B cell (primary cell): ENCODE results near the gene VTI1A. TPM values are rescaled to one million over a fixed set of nuclear protein-coding genes. Genes with fewer than 3 reads are reported as not detected.

Experiments
- ATAC-seq: fragments of 200-7000 bp; cut with Tn5 transposase; one replicate; pipeline ENCODE4 v1.10.0; 2021; ENCODE audit warnings: low read depth, mild to moderate bottlenecking, moderate number of reproducible peaks, moderate library complexity
- CTCF ChIA-PET: fragments of 350-600 bp; sonication (Branson Sonifier 250); formaldehyde crosslinking; loops from one replicate; lab custom pipeline; 2021; ENCODE audit warnings: antibody characterized with exemption, inconsistent platforms; lab: Charles Lee
- POLR2A ChIA-PET: fragments of 350-600 bp; sonication (Branson Sonifier 250); formaldehyde crosslinking; loops from one replicate; lab custom pipeline; 2021; ENCODE audit warnings: antibody characterized with exemption; lab: Charles Lee
- DNase-seq: peaks from one replicate; pipeline ENCODE4 v3.0.0; 2013
- H2AFZ ChIP-seq: 2 replicates; pipeline ENCODE4 v1.6.1; 2012; ENCODE audit warnings: mild to moderate bottlenecking, low read depth, low read length; ENCODE audit not compliant: insufficient read depth, poor library complexity, severe bottlenecking
- H3K27ac ChIP-seq, 2 donors: 1 replicate in 1 of 2; 2 replicates in 1 of 2; pipeline ENCODE4 v1.5.1; 2012 to 2013; ENCODE audit warnings: low read length in 2 of 2, mild to moderate bottlenecking in 2 of 2, moderate library complexity in 1 of 2
- H3K27me3 ChIP-seq, 4 experiments: fragments of 200-600 bp in 1 of 4; sonication (generic) in 1 of 4; replicated peaks in 1 of 4; 1 replicate in 2 of 4; 2 replicates in 2 of 4; pipeline versions ENCODE4 v1.6.1 to v1.7.0; 2013 to 2016; ENCODE audit warnings: low read length in 3 of 4, mild to moderate bottlenecking in 2 of 4, mixed read lengths in 1 of 4, moderate library complexity in 1 of 4; ENCODE audit not compliant: insufficient read depth in 4 of 4, control insufficient read depth in 3 of 4; ENCODE audit errors: control extremely low read depth in 1 of 4
- H3K36me3 ChIP-seq, 2 experiments: replicated peaks in 1 of 2; 1 replicate in 1 of 2; 2 replicates in 1 of 2; pipeline versions ENCODE4 v1.6.1 to v1.7.1; 2013; ENCODE audit warnings: low read length in 1 of 2; ENCODE audit not compliant: insufficient read depth in 2 of 2, control insufficient read depth in 1 of 2; ENCODE audit errors: control extremely low read depth in 1 of 2, extremely low read depth in 1 of 2
- H3K4me1 ChIP-seq, 2 donors: fragments of 200-600 bp in 1 of 2; sonication (generic) in 1 of 2; 1 replicate in 1 of 2; 2 replicates in 1 of 2; pipeline versions ENCODE4 v1.5.1 to v1.6.1; 2013 to 2017; ENCODE audit warnings: low read length in 2 of 2; ENCODE audit not compliant: control insufficient read depth in 2 of 2, insufficient read depth in 2 of 2
- H3K4me2 ChIP-seq: replicated peaks from 2 replicates; pipeline ENCODE3; 2012; ENCODE audit warnings: mild to moderate bottlenecking, low read depth, low read length; ENCODE audit not compliant: poor library complexity, severe bottlenecking
- H3K4me3 ChIP-seq, 5 experiments: fragments of 200-600 bp in 1 of 5; sonication (generic) in 1 of 5; 1 replicate in 3 of 5; 2 replicates in 2 of 5; pipeline versions ENCODE4 v1.5.1 to v1.7.0; 2011 to 2016; ENCODE audit warnings: low read length in 4 of 5, mild to moderate bottlenecking in 4 of 5, low read depth in 2 of 5, control low read depth in 1 of 5, moderate library complexity in 1 of 5; ENCODE audit not compliant: insufficient read depth in 1 of 5; ENCODE audit errors: control extremely low read depth in 1 of 5, extremely low read depth in 1 of 5
- H3K79me2 ChIP-seq: fragments of 200-600 bp; sonication (generic); one replicate; pipeline ENCODE4 v1.6.0; 2016; ENCODE audit warnings: low read length; ENCODE audit not compliant: control insufficient read depth, insufficient read depth
- H3K9ac ChIP-seq: fragments of 200-600 bp; sonication (generic); 2 replicates; pipeline ENCODE4 v1.6.1; 2017; ENCODE audit warnings: mild to moderate bottlenecking, low read length, moderate library complexity
- H3K9me3 ChIP-seq, 3 donors: one replicate each; pipeline versions ENCODE4 v1.6.1 to v1.7.1; 2013; ENCODE audit warnings: low read length in 2 of 3; ENCODE audit not compliant: control insufficient read depth in 2 of 3, insufficient read depth in 1 of 3; ENCODE audit errors: control extremely low read depth in 1 of 3
- H4K20me1 ChIP-seq: 2 replicates; pipeline ENCODE4 v1.6.0; 2012; ENCODE audit warnings: mild to moderate bottlenecking, low read length; ENCODE audit not compliant: insufficient read depth, control insufficient read depth, poor library complexity, severe bottlenecking
- H3K27ac Mint-ChIP-seq: one replicate; pipeline ENCODE4 v1.8.0; 2021; ENCODE audit warnings: mixed read lengths
- H3K27me3 Mint-ChIP-seq: one replicate; pipeline ENCODE4 v1.8.0; 2021; ENCODE audit warnings: mixed read lengths
- H3K4me1 Mint-ChIP-seq: one replicate; pipeline ENCODE4 v1.8.0; 2021; ENCODE audit warnings: mixed read lengths
- H3K4me3 Mint-ChIP-seq: one replicate; pipeline ENCODE4 v1.8.0; 2021; ENCODE audit warnings: mixed read lengths
- H3K9me3 Mint-ChIP-seq: one replicate; pipeline ENCODE4 v1.8.0; 2022; ENCODE audit warnings: mixed read lengths; ENCODE audit not compliant: insufficient read depth
- EZH2 ChIP-seq: IDR thresholded peaks from 2 replicates; pipeline ENCODE4 v1.6.1; 2012; ENCODE audit warnings: borderline replicate concordance, low read depth, mild to moderate bottlenecking, moderate library complexity, low read length; ENCODE audit not compliant: insufficient read depth, poor library complexity, severe bottlenecking
- WGBS: methylation state at CpG from one replicate; pipeline ENCODE4 v1.1.5; 2013; ENCODE audit warnings: missing lambda C conversion rate; ENCODE audit not compliant: insufficient coverage; 5-methylcytosine and 5-hydroxymethylcytosine counted together
- intact Hi-C: fragments of 100-400 bp; cut with micrococcal nuclease; formaldehyde crosslinking; loops from one replicate; pipeline ENCODE4 v1.10.0; 2022
- polyA plus RNA-seq: library from polyadenylated mRNA; depleted of rRNA; stranded (reverse); fragments of >200 nt; gene quantifications from 2 replicates; pipeline ENCODE4 v1.2.3, GENCODE V29; 2012
- total RNA-seq, 2 donors: library from RNA; stranded (reverse); fragments of 120-200 nt in 1 of 2; gene quantifications; 1 replicate in 1 of 2; 2 replicates in 1 of 2; pipeline versions ENCODE4 v1.2.3 to v1.2.4, GENCODE V29; 2013 to 2022
- TF ChIP-seq, protein P1 (sequence below): fragments of 200-600 bp; IDR thresholded peaks from one replicate; pipeline ENCODE4 v1.8.0; 2022; ENCODE audit warnings: antibody characterized with exemption, mild to moderate bottlenecking

Gene VTI1A
- total and polyA plus RNA-seq, 2 donors (not counting 1 experiment from before 2014, with no cell fraction given) = 20.0 to 84.1 TPM

DNA sequence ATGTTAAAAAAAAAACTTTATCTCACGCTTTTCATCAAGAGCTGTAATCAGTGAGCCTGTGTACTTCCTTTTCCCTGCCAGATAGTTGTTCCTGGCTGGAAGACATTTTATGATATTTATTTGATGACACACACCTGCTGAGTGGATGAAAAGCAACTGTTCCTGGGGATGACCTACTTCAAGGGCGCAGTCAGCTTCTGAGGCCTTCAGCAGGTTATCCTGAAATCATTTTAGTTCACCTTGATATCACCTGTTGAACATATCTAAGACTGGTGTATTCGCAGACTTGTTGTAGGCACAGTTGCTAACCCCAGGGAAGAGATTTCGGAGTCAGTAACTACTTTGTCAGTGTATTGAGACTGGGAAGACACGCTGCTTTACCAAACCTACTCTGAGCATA lies 268.6 kb downstream of the VTI1A start:
- H3K9me3 ChIP-seq = no peaks in the 10 kb centered on the region
- H2AFZ ChIP-seq = no peak overlapping the region
- ATAC-seq (no peak), DNase-seq (no peak)
- H3K4me1 ChIP-seq = no peaks in the 10 kb centered on the region
- TF ChIP-seq, protein P1, sequence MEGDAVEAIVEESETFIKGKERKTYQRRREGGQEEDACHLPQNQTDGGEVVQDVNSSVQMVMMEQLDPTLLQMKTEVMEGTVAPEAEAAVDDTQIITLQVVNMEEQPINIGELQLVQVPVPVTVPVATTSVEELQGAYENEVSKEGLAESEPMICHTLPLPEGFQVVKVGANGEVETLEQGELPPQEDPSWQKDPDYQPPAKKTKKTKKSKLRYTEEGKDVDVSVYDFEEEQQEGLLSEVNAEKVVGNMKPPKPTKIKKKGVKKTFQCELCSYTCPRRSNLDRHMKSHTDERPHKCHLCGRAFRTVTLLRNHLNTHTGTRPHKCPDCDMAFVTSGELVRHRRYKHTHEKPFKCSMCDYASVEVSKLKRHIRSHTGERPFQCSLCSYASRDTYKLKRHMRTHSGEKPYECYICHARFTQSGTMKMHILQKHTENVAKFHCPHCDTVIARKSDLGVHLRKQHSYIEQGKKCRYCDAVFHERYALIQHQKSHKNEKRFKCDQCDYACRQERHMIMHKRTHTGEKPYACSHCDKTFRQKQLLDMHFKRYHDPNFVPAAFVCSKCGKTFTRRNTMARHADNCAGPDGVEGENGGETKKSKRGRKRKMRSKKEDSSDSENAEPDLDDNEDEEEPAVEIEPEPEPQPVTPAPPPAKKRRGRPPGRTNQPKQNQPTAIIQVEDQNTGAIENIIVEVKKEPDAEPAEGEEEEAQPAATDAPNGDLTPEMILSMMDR = no peak
- no peak for TF ChIP-seq EZH2
- peaks cover 2 to 10% of the 10 kb centered on the region in 2 experiments for H3K36me3 ChIP-seq
- Mint-ChIP-seq H3K27me3 (no peaks in the 10 kb centered on the region), H3K27ac (no peak overlapping the region), H3K4me3 (no peak overlapping the region), H3K4me1 (no peaks in the 10 kb centered on the region), H3K9me3 (no peaks in the 10 kb centered on the region)
- 100% methylated on average over 2 of the region's 5 CpGs for WGBS
- ChIA-PET POLR2A (no interaction called here), CTCF (no interaction called here)
- no peak overlapping the region for H3K27ac ChIP-seq
- H3K27me3 ChIP-seq = no peaks in the 10 kb centered on the region
- H3K9ac ChIP-seq = no peak overlapping the region
- H3K4me3 ChIP-seq = no peak overlapping the region
- no peaks in the 10 kb centered on the region for H4K20me1 ChIP-seq
- no peaks in the 10 kb centered on the region for H3K79me2 ChIP-seq
- intact Hi-C loops = no loop called here
- no peak overlapping the region for H3K4me2 ChIP-seq

DNA sequence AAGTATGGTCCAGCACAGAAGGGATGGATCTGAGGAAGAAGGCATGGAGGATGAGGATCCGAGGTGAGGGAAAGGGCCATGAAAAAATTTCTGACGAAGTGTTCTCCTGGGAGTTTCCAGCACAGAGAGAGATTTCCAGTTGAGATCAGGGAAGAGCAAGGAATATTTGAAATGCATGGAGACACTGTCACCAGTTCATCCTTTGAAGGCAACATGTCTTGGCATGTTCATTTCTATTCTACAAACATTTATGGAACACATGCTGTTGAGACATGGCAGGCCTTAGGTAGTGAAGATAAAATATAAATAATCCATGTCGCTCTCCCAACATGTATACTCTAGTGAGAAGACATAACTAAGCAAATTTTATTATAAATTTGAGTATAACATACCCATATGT lies 269.1 kb downstream of the VTI1A start:
- no peak overlapping the region for H3K27ac Mint-ChIP-seq
- no peak for ATAC-seq
- H3K27me3 Mint-ChIP-seq = no peaks in the 10 kb centered on the region
- Histone ChIP-seq H3K27ac (no peak overlapping the region), H2AFZ (no peak overlapping the region), H3K36me3 (peaks cover 2 to 10% of the 10 kb centered on the region in 2 experiments), H3K4me2 (no peak overlapping the region), H3K4me1 (no peaks in the 10 kb centered on the region), H4K20me1 (no peaks in the 10 kb centered on the region), H3K4me3 (no peak overlapping the region), H3K27me3 (no peaks in the 10 kb centered on the region), H3K9me3 (no peaks in the 10 kb centered on the region), H3K79me2 (no peaks in the 10 kb centered on the region), H3K9ac (no peak overlapping the region)
- no peaks in the 10 kb centered on the region for H3K4me1 Mint-ChIP-seq
- intact Hi-C loops = no loop called here
- ChIA-PET CTCF (no interaction called here), POLR2A (no interaction called here)
- H3K9me3 Mint-ChIP-seq = no peaks in the 10 kb centered on the region
- TF ChIP-seq, protein P1 = no peak
- TF ChIP-seq EZH2 = no peak
- no peak for DNase-seq
- H3K4me3 Mint-ChIP-seq = no peak overlapping the region
- WGBS = 100% methylated on average over 1 of the region's 3 CpGs
